ENCODE data around the gene OR2J2.

GRCh38 chr6:29129326-29130012 is 41.2 kb upstream of the OR2J2 start:
- TF ChIP-seq CTCF (IDR thresholded peaks at IDR 0.05 in 2 of 3, conservative IDR thresholded peaks at IDR 0.05 in 1 of 3; ENCODE audit: insufficient read depth in 2 of 3, low read depth in 1 of 3, low read length in 3 of 3), result no peak
- TF ChIP-seq LEF1 (IDR thresholded peaks at IDR 0.05), result no peak
- no peak for TF ChIP-seq MTA3 (IDR thresholded peaks at IDR 0.05; ENCODE audit: borderline replicate concordance)
- TF ChIP-seq NR1H2 (CRISPR knock-in tag; IDR thresholded peaks at IDR 0.05), result no peak
- no peak for TF ChIP-seq ZBTB7A (IDR thresholded peaks at IDR 0.05; ENCODE audit: borderline replicate concordance, control insufficient read depth, low read depth, low read length)
- TF ChIP-seq ZNF12 (CRISPR knock-in tag; IDR thresholded peaks at IDR 0.05), result no peak
- TF ChIP-seq MEF2D (tag; conservative IDR thresholded peaks at IDR 0.05; ENCODE audit: low read depth), result no peak
